GM12878 (cell line): ENCODE measurements around the gene NOL7. TPM values are rescaled to one million over a fixed set of nuclear protein-coding genes. Genes with fewer than 3 reads are reported as not detected.

Experiments used
- BMI1 ChIP-seq: fragments of 450-650 bp; IDR thresholded peaks from 2 replicates; pipeline ENCODE4 v1.6.1; 2016; ENCODE audit warnings: mild to moderate bottlenecking, moderate library complexity, borderline replicate concordance
- HDAC6 ChIP-seq: fragments of 200-600 bp; sonication (generic); IDR thresholded peaks from one replicate; pipeline ENCODE4 v1.8.0; 2017; ENCODE audit warnings: antibody characterized with exemption; ENCODE audit not compliant: unreplicated experiment
- IRF5 ChIP-seq: fragments of 450-650 bp; IDR thresholded peaks from 2 replicates; pipeline ENCODE4 v1.6.1; 2017; ENCODE audit warnings: borderline replicate concordance
- JUND ChIP-seq: IDR thresholded peaks from 2 replicates; pipeline ENCODE4 v1.6.1; 2012; ENCODE audit warnings: low read depth, mild to moderate bottlenecking, low read length, improper control_type of control experiment, moderate library complexity
- NFYA ChIP-seq: IDR thresholded peaks from 2 replicates; pipeline ENCODE4 v1.6.1; 2011; ENCODE audit warnings: low read depth, mild to moderate bottlenecking, low read length, improper control_type of control experiment, borderline replicate concordance
- NR2C2 ChIP-seq: IDR thresholded peaks from 2 replicates; pipeline ENCODE4 v1.6.1; 2011; ENCODE audit warnings: borderline replicate concordance, low read depth; ENCODE audit not compliant: control insufficient read depth, insufficient read length
- POU2F2 ChIP-seq: IDR thresholded peaks from 3 replicates; pipeline ENCODE4 v1.6.1; 2011; ENCODE audit warnings: low read depth, mild to moderate bottlenecking, low read length, borderline replicate concordance
- REST ChIP-seq: IDR thresholded peaks from 2 replicates; pipeline ENCODE4 v1.6.1; 2012; ENCODE audit warnings: mild to moderate bottlenecking, low read depth, low read length
- ZNF217 ChIP-seq: fragments of 450-650 bp; IDR thresholded peaks from 2 replicates; pipeline ENCODE4 v1.6.1; 2017; ENCODE audit warnings: antibody characterized with exemption, mild to moderate bottlenecking
- ZNF274 ChIP-seq: IDR thresholded peaks from one replicate; pipeline ENCODE4 v1.8.0; 2011; ENCODE audit not compliant: insufficient read length, insufficient read depth
- ZNF384 ChIP-seq: IDR thresholded peaks from 2 replicates; pipeline ENCODE4 v1.6.1; 2012; ENCODE audit warnings: low read depth, mild to moderate bottlenecking, low read length, improper control_type of control experiment, borderline replicate concordance
- polyA plus RNA-seq, 11 experiments: library from polyadenylated mRNA; depleted of rRNA in 4 of 11; unstranded in 6 of 11; stranded (reverse) in 5 of 11; fragments of >200 nt; fragmentation: Nextera tagmentation in 4 of 11; fragmentation: Illumina TruSeq in 1 of 11; extraction: Ambion mirVana in 4 of 11; extraction: Trizol in 1 of 11; gene quantifications; 1 replicate in 1 of 11; 2 replicates in 10 of 11; pipeline versions ENCODE4 v1.2.1 to v1.2.3, GENCODE V29; 2011 to 2016; ENCODE audit warnings: inconsistent platforms in 2 of 11, missing spikeins in 2 of 11, low read depth in 1 of 11
- total RNA-seq, 4 experiments: library from RNA; depleted of rRNA in 3 of 4; stranded (reverse); fragments of >200 nt in 3 of 4; fragmentation: Illumina TruSeq in 1 of 4; extraction: Trizol in 1 of 4; gene quantifications; 2 replicates each; pipeline versions ENCODE4 v1.2.1 to v1.2.3, GENCODE V29; 2013 to 2021
- TF ChIP-seq, protein P1 (sequence below): fragments of 450-650 bp; IDR thresholded peaks from 2 replicates; pipeline ENCODE4 v1.6.1; 2018; ENCODE audit warnings: borderline replicate concordance, mild to moderate bottlenecking; ENCODE audit not compliant: partially characterized antibody
- TF ChIP-seq, protein P2 (sequence below): fragments of 450-650 bp; IDR thresholded peaks from 2 replicates; pipeline ENCODE4 v1.6.1; 2017; ENCODE audit warnings: antibody characterized with exemption, mild to moderate bottlenecking, moderate library complexity
- TF ChIP-seq, protein P3 (sequence below): fragments of 450-650 bp; IDR thresholded peaks from 2 replicates; pipeline ENCODE4 v1.6.1; 2014; ENCODE audit warnings: mild to moderate bottlenecking
- TF ChIP-seq, protein P4 (sequence below): IDR thresholded peaks from 2 replicates; pipeline ENCODE4 v1.6.1; 2012; ENCODE audit warnings: low read depth, low read length, improper control_type of control experiment

Gene NOL7
- total and polyA plus RNA-seq, 10 of the 15 experiments (the other 5 are each of a cell fraction or from before 2014, with no cell fraction given) = 12.2 to 222 (median 86.2) TPM

DNA sequence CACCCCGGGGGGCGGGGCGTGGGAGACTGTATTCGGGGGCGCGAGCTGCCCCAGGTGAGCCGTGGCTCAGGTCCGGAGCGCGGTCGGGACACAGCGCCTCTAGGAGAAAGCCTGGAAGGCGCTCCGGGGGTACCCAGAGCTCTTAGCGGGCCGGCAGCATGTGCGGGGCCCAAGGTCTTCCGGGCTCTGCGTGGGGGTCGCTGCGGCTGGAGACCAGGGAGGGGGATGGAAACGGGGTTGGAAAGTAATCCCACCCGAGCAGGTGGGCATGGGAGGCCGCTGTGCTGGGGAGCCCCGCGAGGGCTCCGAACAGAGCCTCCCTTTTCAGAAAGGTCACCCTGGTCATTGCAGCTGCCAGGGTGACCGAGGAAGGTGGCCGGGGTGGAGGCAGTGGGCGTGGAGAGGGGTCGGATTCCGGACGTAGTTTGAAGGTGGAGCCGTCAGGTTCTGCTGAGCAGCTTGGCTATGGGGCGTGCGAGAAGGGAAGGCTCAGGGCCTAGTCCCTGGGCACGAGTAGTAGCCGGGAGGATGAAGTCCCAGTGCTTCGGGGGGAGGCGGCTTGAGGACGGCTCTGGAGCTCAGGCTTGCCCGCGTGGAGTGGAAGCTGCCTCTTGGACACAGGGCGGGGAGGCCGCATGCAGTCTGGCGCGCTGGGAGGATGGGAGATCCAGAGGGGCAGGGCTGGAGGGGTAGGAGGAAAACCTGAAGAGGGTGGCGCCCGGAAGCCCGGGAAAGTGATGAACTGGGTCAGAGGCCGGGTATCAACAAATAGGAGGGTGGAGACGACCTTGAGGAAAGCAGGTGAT lies 40.4 kb upstream of the NOL7 start, which contains the start of gene SIRT5 (continued):
- TF ChIP-seq, protein P1, sequence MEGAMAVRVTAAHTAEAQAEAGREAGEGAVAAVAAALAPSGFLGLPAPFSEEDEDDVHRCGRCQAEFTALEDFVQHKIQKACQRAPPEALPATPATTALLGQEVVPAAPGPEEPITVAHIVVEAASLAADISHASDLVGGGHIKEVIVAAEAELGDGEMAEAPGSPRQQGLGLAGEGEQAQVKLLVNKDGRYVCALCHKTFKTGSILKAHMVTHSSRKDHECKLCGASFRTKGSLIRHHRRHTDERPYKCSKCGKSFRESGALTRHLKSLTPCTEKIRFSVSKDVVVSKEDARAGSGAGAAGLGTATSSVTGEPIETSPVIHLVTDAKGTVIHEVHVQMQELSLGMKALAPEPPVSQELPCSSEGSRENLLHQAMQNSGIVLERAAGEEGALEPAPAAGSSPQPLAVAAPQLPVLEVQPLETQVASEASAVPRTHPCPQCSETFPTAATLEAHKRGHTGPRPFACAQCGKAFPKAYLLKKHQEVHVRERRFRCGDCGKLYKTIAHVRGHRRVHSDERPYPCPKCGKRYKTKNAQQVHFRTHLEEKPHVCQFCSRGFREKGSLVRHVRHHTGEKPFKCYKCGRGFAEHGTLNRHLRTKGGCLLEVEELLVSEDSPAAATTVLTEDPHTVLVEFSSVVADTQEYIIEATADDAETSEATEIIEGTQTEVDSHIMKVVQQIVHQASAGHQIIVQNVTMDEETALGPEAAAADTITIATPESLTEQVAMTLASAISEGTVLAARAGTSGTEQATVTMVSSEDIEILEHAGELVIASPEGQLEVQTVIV = no peak
- TF ChIP-seq BMI1 (no peak), POU2F2 (no peak), ZNF217 (peak; percentile 92), HDAC6 (no peak), JUND (no peak), ZNF384 (no peak), REST (0 out of 2 replicates have a peak, but pooled peaks have one; percentile 21), IRF5 (no peak), ZNF274 (no peak), NFYA (no peak), NR2C2 (no peak)
- TF ChIP-seq, protein P2, sequence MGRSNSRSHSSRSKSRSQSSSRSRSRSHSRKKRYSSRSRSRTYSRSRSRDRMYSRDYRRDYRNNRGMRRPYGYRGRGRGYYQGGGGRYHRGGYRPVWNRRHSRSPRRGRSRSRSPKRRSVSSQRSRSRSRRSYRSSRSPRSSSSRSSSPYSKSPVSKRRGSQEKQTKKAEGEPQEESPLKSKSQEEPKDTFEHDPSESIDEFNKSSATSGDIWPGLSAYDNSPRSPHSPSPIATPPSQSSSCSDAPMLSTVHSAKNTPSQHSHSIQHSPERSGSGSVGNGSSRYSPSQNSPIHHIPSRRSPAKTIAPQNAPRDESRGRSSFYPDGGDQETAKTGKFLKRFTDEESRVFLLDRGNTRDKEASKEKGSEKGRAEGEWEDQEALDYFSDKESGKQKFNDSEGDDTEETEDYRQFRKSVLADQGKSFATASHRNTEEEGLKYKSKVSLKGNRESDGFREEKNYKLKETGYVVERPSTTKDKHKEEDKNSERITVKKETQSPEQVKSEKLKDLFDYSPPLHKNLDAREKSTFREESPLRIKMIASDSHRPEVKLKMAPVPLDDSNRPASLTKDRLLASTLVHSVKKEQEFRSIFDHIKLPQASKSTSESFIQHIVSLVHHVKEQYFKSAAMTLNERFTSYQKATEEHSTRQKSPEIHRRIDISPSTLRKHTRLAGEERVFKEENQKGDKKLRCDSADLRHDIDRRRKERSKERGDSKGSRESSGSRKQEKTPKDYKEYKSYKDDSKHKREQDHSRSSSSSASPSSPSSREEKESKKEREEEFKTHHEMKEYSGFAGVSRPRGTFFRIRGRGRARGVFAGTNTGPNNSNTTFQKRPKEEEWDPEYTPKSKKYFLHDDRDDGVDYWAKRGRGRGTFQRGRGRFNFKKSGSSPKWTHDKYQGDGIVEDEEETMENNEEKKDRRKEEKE = no peak
- TF ChIP-seq, protein P3, sequence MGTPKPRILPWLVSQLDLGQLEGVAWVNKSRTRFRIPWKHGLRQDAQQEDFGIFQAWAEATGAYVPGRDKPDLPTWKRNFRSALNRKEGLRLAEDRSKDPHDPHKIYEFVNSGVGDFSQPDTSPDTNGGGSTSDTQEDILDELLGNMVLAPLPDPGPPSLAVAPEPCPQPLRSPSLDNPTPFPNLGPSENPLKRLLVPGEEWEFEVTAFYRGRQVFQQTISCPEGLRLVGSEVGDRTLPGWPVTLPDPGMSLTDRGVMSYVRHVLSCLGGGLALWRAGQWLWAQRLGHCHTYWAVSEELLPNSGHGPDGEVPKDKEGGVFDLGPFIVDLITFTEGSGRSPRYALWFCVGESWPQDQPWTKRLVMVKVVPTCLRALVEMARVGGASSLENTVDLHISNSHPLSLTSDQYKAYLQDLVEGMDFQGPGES = no peak
- TF ChIP-seq, protein P4, sequence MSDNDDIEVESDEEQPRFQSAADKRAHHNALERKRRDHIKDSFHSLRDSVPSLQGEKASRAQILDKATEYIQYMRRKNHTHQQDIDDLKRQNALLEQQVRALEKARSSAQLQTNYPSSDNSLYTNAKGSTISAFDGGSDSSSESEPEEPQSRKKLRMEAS = 0 out of 2 replicates have a peak, but pooled peaks have one; percentile 4
